Measurements from ENCODE around the gene SEMA3B.

DNA sequence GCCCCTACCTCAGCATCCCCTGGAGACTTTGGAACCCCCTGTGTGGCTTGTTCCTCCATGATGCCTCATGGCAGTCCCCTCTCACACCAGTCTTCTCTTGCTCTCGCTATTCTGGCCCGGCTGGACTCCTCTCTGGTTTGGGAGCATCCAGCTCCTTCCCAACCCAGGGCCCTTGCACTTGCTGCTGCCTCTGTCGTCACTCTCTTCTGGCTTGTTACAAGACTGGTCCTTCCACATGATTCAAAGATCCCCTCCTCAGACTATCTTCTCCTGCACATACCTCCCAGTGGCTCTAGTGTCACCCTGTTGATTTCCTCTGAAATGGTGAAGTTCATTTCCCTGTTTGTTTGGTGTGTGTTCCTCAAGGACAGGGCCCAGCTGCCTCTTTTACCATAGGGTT is 39.5 kb upstream of the SEMA3B start:
- TF ChIP-seq, protein P1, sequence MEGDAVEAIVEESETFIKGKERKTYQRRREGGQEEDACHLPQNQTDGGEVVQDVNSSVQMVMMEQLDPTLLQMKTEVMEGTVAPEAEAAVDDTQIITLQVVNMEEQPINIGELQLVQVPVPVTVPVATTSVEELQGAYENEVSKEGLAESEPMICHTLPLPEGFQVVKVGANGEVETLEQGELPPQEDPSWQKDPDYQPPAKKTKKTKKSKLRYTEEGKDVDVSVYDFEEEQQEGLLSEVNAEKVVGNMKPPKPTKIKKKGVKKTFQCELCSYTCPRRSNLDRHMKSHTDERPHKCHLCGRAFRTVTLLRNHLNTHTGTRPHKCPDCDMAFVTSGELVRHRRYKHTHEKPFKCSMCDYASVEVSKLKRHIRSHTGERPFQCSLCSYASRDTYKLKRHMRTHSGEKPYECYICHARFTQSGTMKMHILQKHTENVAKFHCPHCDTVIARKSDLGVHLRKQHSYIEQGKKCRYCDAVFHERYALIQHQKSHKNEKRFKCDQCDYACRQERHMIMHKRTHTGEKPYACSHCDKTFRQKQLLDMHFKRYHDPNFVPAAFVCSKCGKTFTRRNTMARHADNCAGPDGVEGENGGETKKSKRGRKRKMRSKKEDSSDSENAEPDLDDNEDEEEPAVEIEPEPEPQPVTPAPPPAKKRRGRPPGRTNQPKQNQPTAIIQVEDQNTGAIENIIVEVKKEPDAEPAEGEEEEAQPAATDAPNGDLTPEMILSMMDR (IDR thresholded peaks at IDR 0.05), result no peak
- TF ChIP-seq POLR2AphosphoS5 (IDR thresholded peaks at IDR 0.05) (no peak), POLR2A (IDR thresholded peaks at IDR 0.05) (no peak)
